Sigmoid colon (tissue), 4 donors: Measurements from ENCODE around the gene DNAJC5.

Experiments
- CTCF ChIP-seq, 4 experiments: fragments of 450-650 bp in 3 of 4; fragments of 200-600 bp in 1 of 4; IDR thresholded peaks; one replicate each; pipeline ENCODE4 v1.5.1; 2016 to 2019; ENCODE audit warnings: antibody characterized with exemption in 4 of 4, mild to moderate bottlenecking in 3 of 4, moderate library complexity in 2 of 4
- EP300 ChIP-seq, 4 donors: sonication (generic); formaldehyde crosslinking; IDR thresholded peaks; one replicate each; pipeline ENCODE4 v1.6.1; 2017; ENCODE audit warnings: antibody characterized with exemption in 4 of 4
- POLR2A ChIP-seq, 2 donors: fragments of 450-650 bp; IDR thresholded peaks; one replicate each; pipeline ENCODE4 v1.6.1; 2016; ENCODE audit warnings: antibody characterized with exemption in 2 of 2, mild to moderate bottlenecking in 2 of 2, moderate library complexity in 2 of 2
- POLR2AphosphoS5 ChIP-seq, 4 donors: sonication (generic); formaldehyde crosslinking; IDR thresholded peaks; one replicate each; pipeline ENCODE4 v1.6.1; 2017; ENCODE audit warnings: antibody characterized with exemption in 4 of 4

DNA sequence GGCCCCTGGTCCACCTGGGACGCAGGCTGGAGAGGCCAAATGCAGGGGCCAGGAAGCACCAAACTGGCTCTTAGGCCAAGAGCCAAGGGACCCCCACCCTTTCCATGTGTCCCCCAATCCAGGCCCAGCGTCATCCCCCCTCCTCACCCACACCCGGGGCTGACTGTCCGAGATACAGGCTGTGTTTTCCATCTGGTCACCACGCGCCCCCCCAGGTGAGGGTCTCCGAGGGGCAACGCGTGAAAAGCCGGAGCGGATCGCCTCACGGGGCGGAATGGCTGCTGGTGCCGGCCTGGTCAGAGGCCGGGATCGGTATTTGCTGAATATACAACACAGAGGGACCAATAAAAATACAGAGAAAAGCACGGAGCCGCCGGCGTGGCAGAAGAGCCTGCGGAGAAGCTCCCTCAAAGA lies 38.8 kb upstream of the DNAJC5 start:
- TF ChIP-seq POLR2A (IDR thresholded peaks at IDR 0.05): no peak
- TF ChIP-seq CTCF (IDR thresholded peaks at IDR 0.05): no peak
- TF ChIP-seq EP300 (IDR thresholded peaks at IDR 0.05): no peak
- no peak for TF ChIP-seq POLR2AphosphoS5 (IDR thresholded peaks at IDR 0.05)
